GM19023 (cell line): ENCODE measurements around the gene C2orf72.
"Not testable (repeated sequence)": the region's sequence is repeated elsewhere in the genome, so short reads cannot be mapped to it uniquely, and the experiment has no call there.

Experiments
- ATAC-seq: cut with Tn5 transposase; IDR thresholded peaks from one replicate; pipeline ENCODE4 v1.9.1; 2021; ENCODE audit warnings: mild to moderate bottlenecking, moderate library complexity; ENCODE audit not compliant: unreplicated experiment

Gene C2orf72

DNA sequence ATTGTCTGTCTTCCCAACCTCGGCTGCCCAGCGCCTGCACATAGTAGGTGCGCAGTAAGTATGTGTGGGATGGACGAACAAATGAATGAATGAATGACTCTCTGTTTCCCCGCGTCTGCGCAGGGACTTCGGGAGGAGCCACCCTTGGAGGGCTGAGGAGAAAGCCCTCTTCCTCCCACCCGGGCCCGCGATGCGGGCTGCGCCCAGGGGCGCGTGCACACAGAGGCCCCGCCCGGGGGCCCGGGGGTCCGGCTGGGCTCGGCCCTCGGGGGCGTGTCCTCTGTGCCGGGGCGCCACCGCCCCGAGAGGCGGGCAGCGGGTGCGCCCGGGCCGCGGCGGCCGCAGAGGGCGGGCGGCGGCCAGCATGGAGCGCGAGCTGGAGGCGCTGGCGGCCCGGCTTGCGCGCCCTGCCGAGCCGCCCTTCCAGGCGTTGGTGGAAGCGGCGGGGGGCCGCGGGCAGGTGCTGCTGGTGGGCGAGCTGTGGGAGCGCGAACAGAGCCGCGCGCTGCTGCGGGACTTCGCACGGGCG is at the start of gene C2orf72:
Gene C2orf72, plus strand, starts transcription at position 322 of the 529 bp plus-strand sequence. Its CDS starts 43 bp downstream, at position 365.
- ATAC-seq, result no peak

DNA sequence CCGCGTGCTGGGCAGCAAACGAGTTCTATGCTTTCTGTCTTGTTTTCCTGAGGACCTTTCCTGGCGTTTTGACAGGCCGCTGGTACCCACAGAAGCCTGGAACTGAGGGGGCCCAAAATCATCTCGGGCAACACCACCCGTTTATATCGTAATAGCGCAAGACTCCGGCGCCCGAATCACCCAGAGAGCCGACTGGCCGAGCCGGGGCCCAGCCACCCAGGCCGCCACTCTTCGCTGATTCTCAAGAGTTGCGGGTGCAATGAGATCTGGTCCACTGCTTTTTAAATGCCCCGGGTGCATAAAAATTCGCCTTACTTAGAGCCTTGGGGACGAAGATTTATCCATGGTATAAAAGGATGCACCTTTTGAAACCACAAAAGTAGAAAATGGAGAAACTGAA is 47.6 kb upstream of the C2orf72 start:
- no peak for ATAC-seq

DNA sequence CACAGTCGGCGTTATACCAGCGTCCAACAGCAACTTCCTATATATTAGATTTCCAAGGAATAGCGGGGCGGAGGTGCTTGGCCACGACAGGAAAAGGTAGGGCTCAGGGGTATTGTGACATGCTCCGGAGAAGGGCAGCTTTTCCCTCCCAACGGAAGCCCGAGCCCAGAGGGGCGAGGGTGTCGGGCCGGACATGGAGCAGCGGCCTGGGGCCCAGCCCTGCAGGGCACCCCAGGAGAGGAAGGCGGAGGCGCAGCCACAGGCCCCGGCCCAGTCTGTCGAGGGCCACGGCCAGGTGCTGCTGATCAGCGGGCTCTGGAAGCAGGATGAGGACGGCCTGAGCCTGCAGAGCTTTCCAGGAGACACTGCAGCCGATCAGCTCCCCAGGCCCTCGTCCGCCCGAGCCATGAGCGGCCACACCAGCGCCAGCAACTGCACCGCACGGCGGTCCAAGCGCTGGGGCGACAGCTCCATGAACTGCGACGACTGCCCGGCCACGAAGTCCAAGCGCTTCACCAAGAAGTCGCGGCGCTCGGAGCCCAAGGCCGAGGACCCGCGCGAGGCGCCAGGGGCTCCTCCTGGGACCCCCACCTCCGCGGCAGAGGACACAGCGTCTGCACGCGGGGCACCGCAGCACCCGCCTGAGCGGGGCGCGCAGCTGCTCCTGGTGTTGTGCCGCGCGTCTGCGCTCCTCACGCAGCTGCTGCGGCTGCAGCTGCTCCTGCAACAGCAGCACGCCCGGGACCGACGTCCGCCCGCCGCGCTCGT is 47.0 kb upstream of the C2orf72 start:
- ATAC-seq, result no peak

DNA sequence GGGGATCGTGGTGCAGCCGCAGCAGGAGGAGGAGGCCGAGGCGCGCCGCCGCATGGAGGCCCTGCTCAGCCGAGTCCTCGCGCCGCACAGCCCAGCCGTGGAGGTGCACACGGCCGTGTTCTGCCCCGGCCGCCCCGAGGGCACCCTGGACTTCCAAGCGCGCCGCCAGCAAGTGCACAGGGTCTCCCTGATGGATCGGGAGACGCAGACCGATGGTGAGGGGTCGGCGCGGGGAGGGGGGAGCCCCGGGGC is 46.5 kb upstream of the C2orf72 start:
- no peak for ATAC-seq

DNA sequence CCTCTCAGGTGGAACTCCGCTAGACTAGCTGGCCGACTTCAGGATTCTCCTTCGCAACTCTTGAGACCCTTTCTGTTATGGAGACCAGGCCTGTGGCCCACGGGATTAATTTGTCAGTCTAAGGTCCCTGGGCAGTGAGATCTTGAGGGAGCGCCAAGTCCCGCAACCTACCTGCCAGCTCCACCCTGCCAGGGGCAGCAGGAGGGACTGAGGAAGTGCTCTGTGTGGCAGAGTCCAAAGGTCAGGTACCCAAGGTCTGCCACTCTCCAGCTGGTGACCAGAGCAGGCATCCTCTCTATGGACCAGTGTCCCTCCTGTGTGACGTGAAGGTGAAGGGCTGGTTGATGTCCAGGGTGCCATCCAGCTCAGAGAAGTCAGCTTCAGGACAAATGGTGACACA is 45.7 kb upstream of the C2orf72 start:
- no peak for ATAC-seq

DNA sequence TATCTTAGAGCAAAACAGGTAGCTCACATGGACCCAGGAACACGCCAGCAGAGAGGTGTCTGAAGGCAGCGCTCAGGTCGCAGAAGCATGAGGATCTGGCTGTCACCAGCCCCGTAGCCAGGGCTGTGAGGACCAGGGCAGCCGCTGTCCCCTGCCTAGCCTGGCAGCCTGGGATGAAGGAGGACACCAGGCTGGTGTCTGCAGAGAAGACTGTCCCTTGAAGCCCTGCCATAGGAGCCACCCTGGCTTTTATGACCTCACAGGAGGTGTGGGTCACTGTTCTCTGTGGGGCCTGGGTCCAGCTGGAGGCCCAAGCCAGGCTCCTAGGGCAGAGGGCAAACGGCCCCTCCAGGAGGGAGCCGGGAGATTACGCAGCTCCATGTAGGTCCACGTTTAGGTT is 41.5 kb upstream of the C2orf72 start, which contains the start of gene SPATA3:
Gene SPATA3, plus strand, starts transcription at position 301 of the 400 bp plus-strand sequence. CDS start 113 bp downstream, outside the sequence.
- ATAC-seq, result no peak

DNA sequence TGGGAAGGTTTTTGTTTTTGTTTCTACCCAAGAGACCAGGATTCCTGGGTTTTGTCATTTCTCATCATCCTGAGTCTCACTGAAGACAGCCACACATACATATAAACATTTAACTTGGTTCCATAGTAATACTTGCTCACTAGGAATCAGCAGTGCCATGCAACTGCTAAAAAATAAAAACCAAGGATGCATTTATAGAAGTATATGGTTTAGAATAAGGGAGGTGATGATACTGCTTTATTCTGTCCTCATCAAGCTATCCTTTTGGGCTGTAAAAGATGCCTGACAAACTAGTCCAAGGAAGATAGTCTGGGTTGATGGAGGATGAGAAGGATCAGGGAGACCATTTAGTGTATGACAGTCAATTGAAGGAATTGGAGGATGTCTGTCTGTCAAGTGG is 40.7 kb upstream of the C2orf72 start:
- no peak for ATAC-seq

DNA sequence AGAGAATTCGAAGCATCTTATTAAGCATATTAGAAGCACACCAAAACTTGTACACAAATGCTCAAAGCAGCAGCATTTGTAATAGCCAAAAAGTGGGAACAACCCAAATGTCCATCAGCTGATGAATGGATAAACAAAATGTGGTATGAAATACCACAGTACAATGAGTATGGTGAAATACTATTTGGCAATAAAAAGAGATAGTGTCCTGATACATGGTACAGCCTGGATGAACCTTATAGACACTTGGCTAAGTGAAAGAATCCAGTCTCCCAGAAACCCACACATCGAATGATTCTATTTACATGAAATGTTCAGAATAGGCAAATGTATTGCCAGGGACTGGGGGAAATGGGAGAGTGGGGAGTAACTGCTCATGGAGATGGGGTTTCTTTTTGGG is 38.4 kb upstream of the C2orf72 start:
- ATAC-seq, result no peak

DNA sequence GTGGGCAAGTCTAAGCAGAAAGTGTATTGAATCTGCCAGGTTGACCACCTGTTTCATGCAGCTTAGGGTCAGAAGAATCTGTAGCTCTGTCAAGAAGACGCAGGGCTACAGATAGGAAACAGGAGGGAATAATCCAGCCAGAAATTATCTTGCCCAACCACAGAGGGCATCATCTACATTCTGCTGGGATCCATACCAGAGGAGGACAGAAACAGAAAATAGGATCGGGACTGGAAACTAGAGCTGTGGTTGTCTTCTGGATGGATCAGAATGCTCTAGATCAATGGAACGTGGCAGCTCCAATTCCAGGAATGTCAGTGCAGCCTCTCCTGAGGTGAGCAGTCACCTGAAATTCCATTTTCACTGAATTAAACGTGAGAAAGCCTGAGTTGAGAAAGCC is 37.8 kb upstream of the C2orf72 start:
- ATAC-seq, result no peak

DNA sequence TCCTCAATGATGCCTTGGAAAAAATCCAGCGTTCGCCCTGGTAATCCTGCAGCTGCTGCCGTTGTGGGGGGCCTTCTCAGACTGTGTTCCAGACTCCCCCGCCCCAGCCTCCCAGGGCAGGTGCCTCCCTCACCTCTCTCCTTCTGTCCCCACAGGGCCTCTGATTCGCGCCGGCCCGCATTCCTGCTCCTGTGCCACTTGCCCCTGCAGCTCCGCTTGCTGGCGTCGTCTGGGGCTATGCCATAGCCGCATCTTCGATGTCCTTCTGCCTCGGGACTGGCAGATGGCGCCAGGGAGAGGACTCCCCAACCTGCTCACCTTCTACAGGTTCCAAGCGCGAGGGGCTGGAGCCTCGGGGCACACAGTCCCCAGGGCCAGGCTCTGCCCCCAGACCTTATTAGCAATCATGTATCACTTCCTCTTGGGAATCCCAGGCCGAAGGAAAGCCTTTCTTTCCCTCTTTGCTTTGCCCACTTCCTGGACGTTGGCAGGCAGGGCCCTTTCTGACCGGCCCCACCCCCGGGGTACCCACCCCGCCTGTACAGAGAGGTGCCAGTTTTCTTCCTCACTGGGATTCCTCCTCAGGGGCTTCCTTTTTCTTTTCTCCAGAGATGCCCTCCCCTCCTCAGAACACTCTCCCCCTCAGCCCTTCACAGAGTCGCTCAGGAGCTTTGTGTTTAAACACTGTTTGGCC is 37.0 kb upstream of the C2orf72 start:
- no peak for ATAC-seq

DNA sequence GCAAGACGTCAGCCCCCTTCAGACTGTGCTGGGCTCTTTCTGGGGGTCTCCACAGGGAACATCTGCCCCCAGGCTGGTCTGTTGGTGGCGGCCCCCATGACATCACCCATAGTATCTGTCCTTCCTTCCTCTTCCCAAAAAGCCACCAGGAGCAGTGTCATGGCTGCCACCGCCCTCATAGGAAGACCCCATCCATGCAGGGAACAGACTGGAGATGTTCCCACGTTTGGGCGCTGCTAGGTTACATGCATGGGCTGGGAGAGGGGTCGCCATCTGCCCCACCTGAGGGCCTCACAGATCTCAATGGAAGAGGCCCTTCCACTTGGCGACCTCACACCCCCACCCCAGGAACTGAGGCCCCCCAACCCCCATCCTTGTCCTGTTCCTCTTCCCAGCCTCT is 36.3 kb upstream of the C2orf72 start:
- no peak for ATAC-seq

DNA sequence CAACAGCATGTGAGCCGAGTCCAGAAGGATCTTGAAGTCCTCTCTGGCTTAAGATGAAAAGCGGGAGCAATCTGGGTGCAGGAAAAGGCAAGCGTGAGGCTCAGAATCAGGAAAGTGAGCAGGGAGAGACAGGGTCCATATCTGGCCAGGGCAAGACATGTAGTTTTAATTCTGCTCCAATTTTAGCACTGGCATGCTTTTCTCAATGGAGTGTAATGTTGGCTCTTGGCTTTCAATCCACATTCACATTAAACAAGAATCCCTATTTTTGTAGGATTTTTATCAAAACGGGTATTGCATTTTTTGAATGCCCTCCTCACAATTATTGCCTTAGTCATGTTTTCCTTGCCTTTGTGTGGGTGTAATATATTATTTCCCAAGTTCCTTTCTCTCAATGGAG is 35.4 kb upstream of the C2orf72 start:
- no peak for ATAC-seq

DNA sequence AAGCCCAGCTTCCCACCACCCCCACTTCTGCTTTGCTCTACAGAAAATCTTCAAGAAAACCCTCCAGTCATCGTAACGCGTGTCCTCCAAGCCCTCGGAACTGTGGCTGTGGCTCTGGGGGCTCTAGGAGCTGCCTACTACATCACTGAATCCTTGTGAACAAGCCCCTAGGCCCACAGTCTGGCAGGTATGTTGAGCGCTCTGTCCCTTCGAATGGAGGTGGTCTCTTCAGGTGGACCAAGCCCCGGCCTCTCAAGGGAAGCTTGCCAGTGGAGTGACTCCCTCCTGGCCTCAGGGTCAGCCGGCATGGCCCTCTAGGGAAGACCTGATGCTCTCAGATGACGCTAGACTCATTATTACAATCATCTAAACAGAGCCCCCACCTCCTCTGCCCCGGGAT is 34.7 kb upstream of the C2orf72 start:
- ATAC-seq, result no peak

DNA sequence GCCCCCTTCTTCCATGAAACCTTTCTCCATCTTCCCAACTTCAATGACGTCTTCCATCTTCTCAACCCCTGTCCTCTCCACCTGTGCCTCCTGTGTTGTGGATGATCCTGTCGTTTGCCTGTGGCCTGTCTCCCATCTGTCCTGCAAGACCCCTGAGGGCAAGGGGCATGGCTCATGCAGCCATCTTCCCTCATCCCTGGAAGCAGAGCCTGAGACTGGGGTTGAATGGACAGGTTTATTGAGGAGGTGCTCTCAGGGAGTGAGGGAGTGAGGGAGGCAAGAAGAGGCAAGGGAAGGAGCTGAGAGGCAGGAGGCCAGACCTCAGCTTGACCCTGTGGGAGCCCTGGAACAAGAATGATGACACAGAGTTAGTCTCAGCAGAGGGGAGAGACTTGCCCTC is 34.1 kb upstream of the C2orf72 start:
- no peak for ATAC-seq

DNA sequence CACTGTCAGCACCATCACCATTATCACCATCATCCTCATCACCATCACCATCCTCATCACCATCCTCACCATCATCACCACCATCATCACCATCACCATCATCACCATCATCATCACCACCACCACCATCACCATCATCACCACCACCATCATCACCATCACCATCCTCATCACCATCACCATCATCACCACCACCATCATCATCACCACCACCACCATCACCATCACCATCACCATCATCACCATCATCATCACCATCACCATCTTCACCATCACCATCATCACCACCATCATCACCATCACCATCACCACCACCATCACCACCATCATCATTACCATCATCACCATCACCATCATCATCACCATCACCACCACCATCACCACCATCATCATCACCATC is 32.4 kb upstream of the C2orf72 start:
- not testable (repeated sequence) for ATAC-seq

DNA sequence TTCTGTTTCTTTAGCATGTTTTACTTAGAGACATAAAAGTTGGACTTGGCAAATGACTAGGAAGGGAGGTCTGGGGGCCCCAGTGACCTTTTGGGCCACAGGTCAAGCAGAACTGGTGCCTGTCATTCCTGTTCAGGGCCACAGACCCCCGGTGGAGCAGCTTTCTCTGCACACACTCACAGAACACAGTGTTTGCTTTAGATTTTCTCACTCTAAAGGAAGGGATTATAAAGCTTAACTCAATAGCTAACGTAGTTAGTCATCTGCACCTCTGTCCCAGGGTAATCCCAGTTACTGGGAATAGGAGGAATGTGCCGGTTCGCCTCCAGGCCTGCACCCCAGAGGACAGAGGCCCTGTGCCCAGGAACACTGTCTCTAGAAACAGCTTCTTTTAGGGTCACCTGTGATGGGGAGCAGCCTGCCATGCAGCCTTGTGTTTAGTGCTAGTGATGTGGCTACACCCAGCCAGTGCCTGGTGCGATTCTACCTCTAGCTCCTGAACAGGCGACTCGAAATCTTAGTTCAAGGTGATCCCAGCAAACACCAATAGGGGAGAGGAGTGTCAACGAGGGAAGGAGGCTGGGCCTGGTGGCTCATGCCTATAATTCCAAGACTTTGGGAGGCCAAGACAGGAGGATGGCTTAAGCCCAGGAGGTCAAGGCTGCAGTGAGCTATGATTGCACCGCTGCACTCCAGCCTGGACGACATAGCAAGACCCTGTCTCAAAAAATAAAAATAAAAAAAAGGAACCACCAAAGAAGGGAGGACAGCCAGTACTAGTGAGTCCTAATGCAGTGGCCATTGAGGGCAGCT is 29.8 kb upstream of the C2orf72 start:
- ATAC-seq, result no peak

DNA sequence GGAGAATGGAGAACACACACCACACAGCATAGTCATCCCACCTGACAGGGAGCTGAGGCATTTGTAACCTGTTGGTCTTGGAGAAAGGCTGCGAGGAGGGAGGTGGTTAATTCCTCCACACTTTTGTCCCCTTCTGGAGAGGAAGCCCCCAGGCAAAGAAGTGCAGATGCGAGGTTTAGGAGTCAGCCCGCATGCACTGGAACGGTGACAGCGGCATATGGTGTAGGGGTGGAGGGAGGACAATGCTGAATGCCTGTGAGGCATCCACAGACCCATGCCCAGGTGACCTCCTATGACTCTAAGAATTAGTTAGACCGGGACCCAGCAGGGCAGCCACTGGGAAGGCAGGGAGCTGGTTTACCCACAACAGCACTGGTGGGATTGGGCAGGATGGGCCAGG is 29.2 kb upstream of the C2orf72 start:
- no peak for ATAC-seq

DNA sequence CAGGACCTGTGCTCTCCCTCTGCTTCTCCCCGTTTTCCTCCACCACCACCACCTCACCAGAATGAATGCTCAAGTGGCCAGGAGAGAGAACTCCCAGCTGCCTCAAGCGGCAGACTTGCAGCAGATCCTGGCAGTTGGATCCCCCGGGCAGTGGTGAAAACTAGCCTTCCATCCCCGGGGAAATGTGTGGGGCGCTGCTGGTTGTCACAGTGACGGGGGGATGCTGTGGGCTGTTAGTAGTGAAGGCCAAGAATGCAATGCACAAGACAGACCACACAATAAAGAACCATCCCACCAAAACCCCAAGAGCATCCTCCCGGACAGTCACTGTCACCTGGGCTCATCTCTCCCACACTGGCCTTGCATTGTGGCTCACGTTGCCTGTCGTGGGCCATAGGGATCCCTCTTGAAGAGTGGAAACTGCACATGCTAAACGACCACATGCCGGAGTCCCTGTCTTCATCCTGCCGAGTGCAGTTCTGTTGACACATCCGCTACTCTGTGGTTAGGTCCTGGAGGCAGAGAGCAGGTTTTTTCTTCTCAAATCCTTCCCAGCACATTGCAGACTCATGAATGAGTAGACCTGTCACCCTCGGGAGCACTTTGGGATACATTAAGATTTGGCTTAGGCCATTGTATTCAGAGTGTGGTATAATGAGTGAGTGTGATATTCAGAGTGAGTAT is 27.9 kb upstream of the C2orf72 start:
- ATAC-seq, result no peak

DNA sequence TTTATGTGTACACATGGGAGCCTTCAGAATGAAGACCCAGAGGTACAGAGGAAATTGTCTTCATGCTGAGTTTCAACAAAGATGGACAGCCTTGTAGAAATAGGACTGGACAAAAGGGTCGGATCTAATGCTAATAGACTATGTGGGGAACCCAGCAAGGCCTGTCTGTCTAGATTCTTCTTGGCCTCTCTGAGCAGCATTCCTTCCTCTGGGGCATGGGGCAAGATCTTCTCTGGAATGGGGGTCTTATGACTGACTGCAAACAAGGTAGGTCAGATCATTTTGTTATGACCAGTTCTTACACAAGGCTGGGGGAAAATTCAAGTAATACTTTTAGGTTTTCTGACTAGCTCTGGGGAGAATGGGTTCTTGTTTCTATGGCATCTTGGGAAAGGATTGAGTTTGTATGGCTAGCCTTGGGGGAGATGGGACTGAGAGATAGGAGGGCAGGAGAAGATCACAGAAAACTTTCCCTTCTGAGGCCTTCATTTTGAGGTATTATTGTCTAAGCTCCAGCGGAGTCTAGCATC is 27.1 kb upstream of the C2orf72 start:
- no peak for ATAC-seq

DNA sequence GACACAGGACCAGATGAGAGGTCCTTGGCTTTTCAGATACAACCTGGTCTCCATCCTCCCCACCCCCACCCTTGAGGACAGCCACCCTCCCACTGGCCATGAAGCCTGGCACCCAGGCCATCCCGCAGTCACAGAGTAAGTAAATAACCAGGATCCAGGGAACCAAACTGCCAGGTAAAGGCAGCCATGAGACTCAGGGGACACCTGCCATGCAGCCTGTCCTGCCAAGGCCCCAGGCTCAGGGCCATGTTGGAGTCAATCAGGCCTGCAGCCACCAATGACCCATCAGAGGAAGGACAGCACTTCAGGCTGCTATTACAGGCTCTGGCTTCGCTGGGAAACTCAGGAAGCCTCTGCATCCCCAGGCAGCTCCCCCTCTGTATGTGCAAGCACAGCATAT is 25.8 kb upstream of the C2orf72 start:
- no peak for ATAC-seq

DNA sequence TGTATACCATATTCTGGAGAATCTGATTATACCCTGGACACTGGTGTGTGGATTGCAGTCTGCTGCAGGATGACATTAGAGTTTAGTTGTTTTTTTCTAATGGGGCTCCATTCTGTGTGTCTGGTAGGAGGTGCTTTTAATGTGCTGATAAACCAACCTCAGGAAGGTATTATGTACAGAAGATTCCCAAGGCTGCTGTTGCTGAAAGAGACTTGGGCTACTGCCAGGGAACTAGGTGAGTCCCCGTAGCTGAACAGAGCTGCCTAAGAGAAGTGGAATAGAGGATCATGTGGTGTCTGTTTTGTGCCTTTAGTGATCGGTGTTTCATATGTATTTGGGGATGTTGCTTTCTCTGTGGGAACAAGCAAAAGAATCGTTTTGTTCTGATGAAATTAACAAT is 24.9 kb upstream of the C2orf72 start:
- no peak for ATAC-seq
